GM20431 (cell line): ENCODE measurements around the gene SLX4IP.

Experiments used
- in situ Hi-C: fragments of 300-500 bp; cut with MseI, MboI; formaldehyde crosslinking; loops from one replicate; pipeline ENCODE4 v1.15.0; 2020; ENCODE audit warnings: low sequenced_read_pairs; ENCODE audit not compliant: unreplicated experiment

Gene SLX4IP

DNA sequence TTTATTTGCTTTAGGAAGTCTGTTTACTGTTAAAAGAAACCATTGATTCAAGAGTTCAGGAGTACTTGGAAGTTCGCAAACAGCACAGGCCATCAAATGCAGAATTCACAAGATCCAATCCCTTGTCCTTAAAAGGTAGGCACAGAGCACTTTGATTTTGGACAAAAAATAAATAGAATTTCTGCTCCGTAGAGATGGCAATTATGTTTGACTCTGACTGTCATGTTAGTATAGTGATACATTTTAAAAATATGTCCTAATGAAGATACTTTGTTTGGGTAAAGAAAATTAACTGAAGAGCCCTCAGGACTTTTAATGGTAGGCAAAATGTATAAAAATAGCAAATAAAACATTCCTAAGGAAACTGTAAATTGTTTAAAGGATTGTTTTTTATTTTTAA is 125.6 kb downstream of the SLX4IP start:
- in situ Hi-C loops = no loop called here

DNA sequence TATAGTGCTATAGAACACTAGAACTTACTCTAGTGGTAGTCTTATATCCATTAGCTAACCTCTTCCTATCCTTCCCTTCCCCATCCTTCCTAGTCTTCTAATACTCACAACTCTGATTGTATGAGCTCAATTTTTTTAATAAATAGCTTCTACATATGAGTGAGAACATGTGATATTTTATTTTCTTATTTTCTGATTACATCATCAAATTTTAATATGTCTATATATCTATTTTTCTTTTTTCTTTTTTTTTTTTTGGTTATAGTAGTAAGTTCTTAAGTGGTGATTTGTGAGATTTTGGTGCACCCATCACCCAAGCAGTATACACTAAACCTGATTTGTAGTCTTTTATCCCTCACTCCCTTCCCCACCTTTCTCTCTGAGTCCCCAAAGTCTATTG is 126.2 kb downstream of the SLX4IP start:
- in situ Hi-C loops = no loop called here

DNA sequence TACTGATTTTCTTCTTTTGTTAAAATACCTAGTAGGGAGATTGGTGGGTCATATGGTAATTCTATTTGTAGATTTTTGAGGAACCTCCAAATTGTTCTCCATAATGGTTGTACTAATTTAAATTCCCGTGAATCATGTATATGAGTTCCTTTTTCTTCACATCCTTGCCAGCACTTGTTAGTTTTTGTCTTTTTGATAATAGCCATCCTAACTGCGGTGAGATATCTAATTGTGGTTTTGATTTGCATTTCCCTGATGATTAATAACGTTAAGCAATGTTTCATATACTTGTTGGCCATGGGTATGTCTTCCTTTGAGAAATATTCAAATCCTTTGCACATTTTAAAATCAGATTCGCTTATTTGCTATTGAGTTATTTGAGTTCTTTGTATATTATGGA is 127.8 kb downstream of the SLX4IP start:
- in situ Hi-C loops = no loop called here

DNA sequence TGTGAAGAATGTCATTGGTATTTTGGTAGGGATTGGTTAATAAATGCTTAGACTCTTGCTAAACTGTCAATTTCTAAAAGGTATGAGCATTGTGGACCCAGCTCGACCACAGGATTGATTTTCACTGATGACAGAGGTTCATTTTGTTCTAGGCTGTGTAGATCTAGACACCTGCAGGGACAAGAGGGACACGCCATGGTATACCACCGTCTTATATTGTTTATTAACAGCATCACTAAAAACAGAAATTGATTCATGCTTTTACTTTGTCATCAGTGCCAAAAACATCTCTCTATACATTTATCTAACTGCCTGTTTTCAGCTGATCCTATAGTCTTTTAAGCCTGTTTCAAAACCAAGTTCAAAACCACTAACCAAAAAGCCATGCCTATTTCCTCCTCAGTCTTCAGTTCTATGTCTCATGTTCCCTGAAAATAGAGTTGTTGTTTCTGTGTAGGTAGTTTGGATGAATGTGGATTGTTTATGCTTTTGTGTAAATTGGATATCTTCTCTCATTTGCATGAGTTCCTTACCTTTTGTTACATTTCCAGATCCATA is 128.9 kb downstream of the SLX4IP start:
- in situ Hi-C loops = no loop called here

DNA sequence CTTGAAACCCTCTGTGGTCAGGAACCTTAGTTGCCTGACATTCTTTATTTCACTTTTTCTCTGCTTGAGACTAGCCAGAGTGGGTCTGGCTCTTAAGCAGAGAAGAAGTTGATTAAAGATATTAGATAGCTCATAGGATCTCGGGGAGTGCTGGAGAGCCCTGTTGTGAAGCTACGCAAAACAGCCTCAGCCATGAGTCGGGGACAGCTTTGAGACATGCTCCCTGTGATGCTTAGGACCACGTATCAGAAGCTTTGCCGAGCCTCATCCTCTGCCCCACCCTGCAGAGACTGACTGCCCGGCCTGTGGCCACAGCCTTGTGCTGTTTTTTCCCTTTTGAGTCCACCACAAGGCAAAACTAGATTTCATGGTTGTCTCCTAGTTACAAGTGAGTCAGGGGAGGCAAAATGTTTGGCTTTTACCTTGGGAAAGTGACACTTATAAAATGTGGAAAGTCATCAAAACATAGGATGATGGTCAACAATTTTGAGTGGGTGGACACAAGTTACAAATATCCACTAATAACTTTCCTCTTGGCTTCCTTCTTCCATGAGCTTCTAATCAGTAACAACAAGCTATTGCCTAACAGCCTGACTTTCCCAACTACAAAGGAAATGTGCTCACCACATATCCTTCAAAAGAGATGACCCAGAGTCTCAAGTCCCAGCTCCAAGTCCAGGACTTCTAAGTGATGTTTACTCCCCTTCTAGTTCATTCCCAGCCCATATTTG is 130.3 kb downstream of the SLX4IP start:
- in situ Hi-C loops = no loop called here

DNA sequence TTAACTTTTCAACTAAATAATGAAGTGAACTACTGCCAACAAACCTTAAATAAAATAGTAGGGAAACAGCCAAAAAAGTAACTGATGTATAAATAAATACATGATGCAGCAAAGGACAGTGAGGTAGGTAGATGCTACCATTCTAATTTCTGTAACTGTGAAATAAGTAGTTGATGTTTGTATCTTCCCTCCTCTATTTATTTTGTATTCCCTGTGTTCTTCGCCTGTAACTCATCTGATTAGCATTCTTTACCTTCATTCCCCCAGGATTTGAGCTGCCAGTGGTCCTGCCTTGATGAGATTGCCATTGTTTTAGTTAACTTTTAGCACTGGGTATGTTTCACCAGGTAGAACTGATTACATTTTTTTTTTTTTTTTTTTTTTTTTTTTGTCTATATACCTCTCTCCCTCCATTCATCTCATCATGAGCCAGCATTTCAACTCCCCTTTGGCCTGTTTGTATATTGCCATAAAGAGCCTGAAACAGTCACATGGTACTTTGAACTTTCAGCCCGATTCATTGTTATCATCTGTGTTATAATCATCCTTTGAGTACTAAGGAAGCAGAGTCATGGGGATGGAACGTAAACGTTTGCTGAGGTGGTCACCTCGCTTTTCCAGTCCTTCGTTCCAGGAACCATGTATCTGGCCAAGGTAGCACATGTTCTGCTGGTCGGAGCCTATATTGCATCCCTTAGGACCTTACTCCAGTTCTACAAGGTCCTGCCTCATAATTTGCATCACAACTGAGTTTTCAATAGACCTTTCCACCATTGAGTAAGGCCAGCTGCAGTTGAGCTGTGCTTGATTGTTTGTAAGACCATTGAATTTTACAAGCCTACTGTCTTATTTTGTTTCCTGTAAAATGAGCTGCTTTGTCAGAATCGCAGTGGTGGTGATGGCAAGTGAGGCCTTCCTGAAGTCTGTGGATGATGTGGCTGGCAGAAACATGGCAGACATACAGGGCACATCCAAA is 131.1 kb downstream of the SLX4IP start:
- in situ Hi-C loops = no loop called here

DNA sequence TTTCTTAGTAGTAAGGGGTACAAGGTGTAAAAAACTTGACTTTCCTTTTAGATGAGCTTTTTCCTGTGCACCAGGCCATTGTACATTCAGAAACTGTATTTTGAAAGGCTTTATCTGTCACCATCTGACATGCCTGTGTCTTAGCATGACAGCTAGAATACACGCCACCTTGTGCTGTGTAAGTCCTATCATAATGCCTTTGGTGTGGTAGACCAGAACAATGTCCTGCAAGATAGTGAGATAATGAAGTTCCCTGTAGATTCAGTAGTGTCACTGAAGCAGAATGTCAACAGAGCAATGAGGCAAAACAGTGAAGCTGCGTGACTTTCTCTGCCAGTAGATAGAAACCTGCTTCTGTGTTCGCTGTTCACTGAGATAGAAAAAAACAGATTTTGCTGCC is 132.9 kb downstream of the SLX4IP start:
- in situ Hi-C loops = no loop called here

DNA sequence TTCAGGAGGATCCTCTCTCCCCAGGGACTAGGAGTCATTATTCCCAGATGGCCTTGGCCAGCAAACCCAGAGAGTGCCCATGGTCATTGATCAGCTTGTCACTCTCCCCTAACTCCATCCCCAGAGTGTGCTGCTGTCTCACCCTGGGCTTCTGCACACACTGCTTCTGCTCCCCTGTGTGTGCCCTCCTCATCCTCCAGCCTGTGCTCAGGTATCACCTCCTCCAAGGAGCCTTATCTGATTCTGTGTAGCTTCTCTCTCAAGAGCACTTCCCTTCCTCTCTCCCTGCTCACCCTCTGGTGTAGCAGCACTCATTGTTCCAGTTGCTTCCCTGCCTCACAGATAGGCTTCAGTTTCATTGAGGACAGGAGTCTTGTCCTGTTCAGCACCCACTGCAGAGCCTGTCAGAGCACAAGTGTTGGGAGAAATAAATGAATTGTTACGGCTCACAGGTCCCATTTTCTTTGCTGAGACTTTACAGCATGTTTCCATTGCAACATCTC is 136.3 kb downstream of the SLX4IP start:
- in situ Hi-C loops = no loop called here

DNA sequence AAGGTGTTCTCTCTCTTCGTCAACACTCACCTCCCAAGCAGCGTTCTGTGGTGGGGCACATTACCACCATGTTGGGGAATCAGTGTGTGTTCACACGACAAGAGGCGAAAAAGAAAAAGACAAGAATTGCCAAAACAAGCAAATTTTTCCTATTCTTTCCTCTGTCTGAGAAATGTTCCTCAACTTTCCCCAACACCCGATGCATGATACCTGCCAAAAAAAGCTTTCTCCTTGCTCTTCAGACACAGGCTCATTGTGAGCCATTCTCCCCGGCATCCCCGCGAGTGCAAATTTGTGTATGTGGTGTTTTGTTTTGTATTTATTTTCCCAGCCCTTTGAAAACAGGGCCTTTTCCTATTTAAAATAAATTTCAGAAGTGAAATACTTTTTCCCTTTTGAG is 137.7 kb downstream of the SLX4IP start:
- in situ Hi-C loops = no loop called here

DNA sequence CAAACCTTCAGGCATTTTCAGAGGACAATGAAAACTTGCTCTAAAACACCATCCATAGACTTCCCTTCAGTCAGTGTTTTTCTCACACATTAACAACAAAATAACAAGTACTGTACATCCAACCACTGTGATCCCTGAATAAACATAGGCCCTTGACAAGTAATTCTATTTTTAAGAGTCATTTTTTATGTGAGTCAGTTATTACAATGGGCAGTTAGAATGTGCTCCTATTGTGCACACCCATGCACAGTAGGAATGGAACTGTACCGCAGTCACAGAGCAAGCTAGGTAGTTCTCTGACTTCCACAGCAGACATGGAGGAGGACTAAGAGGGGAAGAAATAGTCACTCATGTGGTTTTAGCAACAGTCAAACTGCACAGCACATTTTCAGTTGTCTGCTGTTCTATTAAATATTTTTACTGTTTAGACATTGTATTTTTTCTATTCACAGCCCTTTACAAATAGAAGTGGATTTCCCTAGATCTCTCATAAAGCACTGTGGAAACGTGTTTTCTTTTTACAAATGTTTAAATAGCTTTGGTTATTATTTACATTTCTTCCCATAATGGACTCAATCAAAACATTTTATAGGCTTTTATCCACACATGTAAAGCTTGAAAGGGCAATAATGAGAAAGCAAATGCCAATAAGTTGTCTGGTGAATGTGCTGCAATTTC is 138.3 kb downstream of the SLX4IP start:
- in situ Hi-C loops = no loop called here

DNA sequence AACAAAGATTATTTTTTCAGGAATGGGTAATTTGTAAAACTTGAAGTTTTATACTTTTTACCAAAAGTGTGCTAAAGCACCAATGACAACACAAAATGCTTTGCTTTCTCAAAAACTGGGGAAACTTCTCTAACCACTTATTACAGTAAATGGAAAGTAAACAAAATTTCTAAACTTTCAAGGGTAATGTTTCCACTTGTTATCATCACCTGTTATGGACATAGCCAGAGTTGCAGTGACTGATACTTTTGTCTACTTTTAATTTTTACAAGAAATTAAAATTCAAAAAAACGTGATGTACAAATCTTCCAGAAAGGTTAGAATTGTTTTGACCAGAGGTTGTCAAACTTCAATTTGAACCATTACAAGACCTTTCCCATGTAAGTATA is 138.8 kb downstream of the SLX4IP start:
- in situ Hi-C loops = no loop called here

DNA sequence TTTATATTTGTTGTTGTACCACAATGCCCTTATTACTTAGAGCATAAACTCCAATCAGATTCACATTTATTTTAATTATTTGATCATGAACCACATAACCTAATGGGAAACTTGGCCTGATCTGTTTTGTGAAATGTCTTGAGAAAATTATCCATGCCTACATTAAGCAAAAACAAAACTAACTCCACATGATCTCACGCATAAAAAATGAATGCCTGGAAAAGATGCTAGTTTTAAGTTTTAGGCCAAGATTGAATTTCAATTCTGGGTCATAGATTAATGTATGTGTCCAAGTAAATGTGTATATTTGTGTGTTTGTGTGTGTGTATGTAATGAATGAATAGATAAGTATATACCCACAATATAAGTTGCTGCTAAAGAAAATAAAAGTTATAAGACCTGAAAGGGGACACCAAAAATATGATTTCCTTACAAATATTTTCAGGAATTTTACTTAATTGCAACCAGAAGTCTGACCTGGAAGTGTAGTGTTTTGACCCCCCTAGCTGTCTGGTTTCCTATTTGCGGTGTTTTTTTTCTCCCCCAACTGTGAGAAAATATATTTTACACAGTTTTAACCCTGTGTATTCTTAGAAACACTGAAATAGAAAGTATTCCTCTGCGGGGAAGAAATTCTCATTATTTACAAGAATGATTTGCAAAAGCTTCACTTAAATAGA is 141.4 kb downstream of the SLX4IP start:
- in situ Hi-C loops = no loop called here

DNA sequence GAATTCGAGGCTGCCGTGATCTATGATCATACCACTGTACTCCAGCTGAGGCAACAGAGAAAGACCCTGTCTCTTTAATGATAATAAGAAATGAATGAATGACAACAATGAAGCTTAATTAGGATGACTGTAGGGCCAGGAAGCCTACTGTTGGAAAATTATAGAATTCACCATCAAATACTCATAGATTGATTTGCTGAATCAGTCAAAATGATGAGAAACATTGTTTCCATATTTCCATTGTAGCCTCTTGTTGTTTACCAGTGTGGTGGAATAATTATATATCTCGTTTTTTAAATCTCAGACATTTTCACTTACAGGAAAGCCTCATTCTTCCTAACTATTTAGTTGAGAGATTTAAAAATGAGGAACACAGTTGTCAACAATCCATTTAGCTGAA is 142.5 kb downstream of the SLX4IP start:
- in situ Hi-C loops = no loop called here

DNA sequence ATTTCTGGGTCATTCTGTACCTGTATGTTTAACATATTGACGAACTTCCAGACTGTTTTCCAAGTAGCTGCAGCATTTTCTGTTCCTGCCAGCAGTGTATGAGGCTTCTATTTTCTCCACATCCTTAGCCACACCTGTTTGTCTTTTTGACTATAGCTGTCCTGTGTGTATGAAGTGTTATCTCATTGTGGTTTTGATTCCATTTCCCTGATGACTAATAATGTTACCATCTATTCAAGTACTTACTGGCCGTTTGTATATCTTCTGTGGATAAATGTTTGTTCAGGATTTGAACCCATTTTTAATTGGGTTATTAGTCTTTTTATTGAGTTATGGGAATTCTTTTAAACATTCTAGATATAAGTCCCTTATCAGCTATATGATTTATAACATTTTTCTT is 143.5 kb downstream of the SLX4IP start:
- in situ Hi-C loops = no loop called here

DNA sequence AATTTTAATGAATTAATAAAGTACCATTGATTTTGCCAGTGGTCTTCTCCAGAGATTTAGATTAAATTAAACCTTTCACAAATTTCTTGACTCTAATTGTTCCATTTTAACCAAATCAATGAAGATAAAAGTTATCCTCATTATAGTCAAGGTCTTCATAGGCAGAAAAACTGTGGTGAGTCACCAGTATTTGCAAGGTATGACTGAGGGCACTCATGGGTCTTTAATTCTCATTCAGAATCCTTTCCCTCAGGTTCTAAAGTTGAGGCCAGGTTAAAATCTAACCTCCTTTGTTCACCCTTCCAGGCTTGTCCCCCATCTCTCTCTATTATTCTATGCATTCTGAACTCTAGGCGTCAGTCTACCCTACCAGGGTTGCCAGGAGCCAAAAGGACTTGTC is 144.8 kb downstream of the SLX4IP start:
- in situ Hi-C loops = no loop called here

DNA sequence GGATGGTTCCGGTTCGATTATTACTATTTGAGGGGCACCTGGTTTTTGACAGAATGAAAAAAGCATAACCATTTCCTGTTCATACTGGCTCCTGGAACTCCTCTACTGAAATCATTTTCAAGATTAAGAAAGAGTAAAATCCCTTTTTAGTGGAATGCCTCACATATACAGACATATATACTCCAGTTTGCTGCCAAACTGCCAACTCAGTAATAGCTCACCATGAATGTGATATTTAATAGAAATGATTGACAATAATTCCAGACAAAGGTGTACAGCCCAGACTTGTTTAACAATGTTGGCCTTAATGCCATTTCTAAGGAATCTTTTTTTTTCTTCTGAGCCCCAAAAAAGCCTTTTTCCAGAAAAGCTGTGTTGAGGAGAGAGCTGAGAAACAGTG is 145.6 kb downstream of the SLX4IP start:
- in situ Hi-C loops = no loop called here

DNA sequence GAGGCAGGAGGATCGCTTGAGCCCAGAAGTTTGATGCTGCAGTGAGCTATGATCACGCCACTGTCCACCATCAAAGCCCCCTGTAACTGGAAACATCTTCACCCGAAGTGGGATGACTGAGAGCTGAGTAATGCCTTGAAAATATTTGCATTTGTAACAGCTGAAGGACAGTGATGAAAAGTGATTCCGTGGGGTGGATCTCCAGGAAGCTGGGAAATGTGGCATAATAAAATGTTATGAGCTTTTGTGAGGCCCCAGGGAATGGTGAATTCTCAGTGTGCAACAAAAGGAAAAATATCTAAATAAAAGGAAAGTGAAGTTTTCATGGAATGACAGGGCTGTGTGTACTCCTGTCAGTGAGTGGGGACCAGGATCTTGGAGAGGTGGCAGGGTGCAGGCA is 146.7 kb downstream of the SLX4IP start:
- in situ Hi-C loops = no loop called here

DNA sequence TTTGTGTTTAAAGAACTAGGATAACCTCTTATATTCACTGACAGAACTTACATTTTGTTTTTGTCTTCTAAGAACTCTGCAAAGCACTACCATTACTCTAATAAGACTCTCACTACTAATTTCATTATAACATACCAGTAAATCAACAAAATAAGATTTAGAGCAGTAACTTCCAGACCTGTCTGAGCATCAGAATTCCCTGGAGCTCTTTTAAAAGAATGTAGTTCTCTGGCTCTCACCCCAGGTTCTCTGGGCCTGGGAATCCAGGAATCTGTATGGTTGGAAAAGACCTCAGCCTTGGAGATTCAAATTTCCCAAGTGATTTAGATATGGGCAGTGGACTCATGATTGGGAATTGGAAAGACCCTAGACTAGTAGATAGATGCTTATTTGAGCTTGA is 149.3 kb downstream of the SLX4IP start:
- in situ Hi-C loops = no loop called here

DNA sequence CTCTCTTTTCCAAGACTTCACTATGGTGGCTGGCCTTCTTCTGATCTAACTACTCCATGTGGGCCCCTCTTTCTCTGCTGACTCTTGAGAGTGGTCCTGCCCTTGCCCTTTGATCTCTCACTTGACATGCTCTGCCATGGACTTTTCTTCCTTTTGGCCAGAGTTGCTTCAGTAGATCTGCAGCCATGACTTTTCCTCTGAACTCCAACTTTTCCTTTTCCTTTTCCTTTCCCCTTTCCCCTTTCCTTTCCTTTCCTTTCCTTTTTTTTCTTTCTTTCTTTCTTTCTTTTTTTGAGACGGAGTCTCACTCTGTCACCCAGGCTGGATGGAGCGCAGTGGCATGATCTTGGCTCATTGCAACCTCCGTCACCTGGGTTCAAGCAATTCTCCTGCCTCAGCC is 150.2 kb downstream of the SLX4IP start:
- in situ Hi-C loops = no loop called here

DNA sequence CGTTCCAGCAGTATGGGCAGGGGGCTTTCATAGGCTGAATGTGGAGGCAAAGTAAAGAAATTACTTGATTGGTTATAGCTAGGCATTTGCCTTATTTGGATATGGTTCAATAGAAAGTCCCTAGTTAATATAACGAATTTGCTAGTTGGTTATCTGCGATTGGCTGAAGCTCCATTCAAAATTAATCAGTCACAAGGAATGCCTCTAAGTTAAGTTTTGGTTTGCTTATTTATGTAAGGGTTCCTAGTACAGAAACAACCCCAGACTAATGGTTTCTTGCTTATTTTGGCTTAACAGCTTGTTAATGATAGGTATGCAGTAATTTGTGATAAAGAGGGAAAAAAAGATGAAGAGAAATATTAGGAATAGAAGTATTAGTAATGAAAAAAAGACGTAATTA is 151.2 kb downstream of the SLX4IP start:
- in situ Hi-C loops = no loop called here
